Mucosa of rectum (tissue), 2 donors: ENCODE data around the gene MEST.

Experiments
- H3K27ac ChIP-seq, 2 donors: one replicate each; pipeline ENCODE4 v1.7.0; 2013; ENCODE audit warnings: inconsistent platforms in 2 of 2, low read depth in 2 of 2, low read length in 2 of 2
- H3K27me3 ChIP-seq, 2 donors: one replicate each; pipeline ENCODE4 v1.7.0; 2013; ENCODE audit warnings: low read length in 2 of 2; ENCODE audit not compliant: control insufficient read depth in 2 of 2, insufficient read depth in 2 of 2
- H3K36me3 ChIP-seq, 2 donors: one replicate each; pipeline ENCODE4 v1.7.0; 2013; ENCODE audit warnings: low read length in 2 of 2; ENCODE audit not compliant: control insufficient read depth in 2 of 2, insufficient read depth in 2 of 2
- H3K4me1 ChIP-seq, 2 donors: one replicate each; pipeline ENCODE4 v1.7.0; 2013; ENCODE audit warnings: low read length in 2 of 2, mild to moderate bottlenecking in 1 of 2; ENCODE audit not compliant: control insufficient read depth in 2 of 2, insufficient read depth in 2 of 2
- H3K4me3 ChIP-seq, 2 donors: one replicate each; pipeline ENCODE4 v1.7.0; 2013; ENCODE audit warnings: low read length in 2 of 2
- H3K9ac ChIP-seq, 2 donors: one replicate each; pipeline ENCODE4 v1.7.0; 2013; ENCODE audit warnings: low read length in 2 of 2, low read depth in 1 of 2, mild to moderate bottlenecking in 1 of 2
- H3K9me3 ChIP-seq, 2 donors: one replicate each; pipeline ENCODE4 v1.7.0; 2013; ENCODE audit warnings: low read length in 2 of 2; ENCODE audit not compliant: control insufficient read depth in 2 of 2
- donor health status: healthy.
- donor health status: Normal muscosa, but diverticular disease.

MEST gene

GRCh38 chr7:130543487-130544010, 51.7 kb downstream of the MEST start:
- H3K9ac ChIP-seq = no peak overlapping the region
- H3K27ac ChIP-seq = no peak overlapping the region
- H3K36me3 ChIP-seq = peaks cover 5 to 8% of the 10 kb centered on the region in 2 donors
- H3K9me3 ChIP-seq = no peaks in the 10 kb centered on the region
- no peaks in the 10 kb centered on the region for H3K4me1 ChIP-seq
- H3K27me3 ChIP-seq = no peaks in the 10 kb centered on the region
- H3K4me3 ChIP-seq = no peak overlapping the region

GRCh38 chr7:130544356-130544755, 52.5 kb downstream of the MEST start:
- H3K4me1 ChIP-seq = no peaks in the 10 kb centered on the region
- no peaks in the 10 kb centered on the region for H3K9me3 ChIP-seq
- no peak overlapping the region for H3K9ac ChIP-seq
- H3K36me3 ChIP-seq = peaks cover 4 to 5% of the 10 kb centered on the region in 2 donors
- no peak overlapping the region for H3K4me3 ChIP-seq
- no peaks in the 10 kb centered on the region for H3K27me3 ChIP-seq
- no peak overlapping the region for H3K27ac ChIP-seq

GRCh38 chr7:130553398-130554029, 61.6 kb downstream of the MEST start:
- no peak overlapping the region for H3K9ac ChIP-seq
- no peak overlapping the region for H3K4me3 ChIP-seq
- H3K9me3 ChIP-seq = no peaks in the 10 kb centered on the region
- H3K36me3 ChIP-seq = peaks cover 5 to 7% of the 10 kb centered on the region in 2 donors
- no peaks in the 10 kb centered on the region for H3K27me3 ChIP-seq
- H3K27ac ChIP-seq = no peak overlapping the region
- no peaks in the 10 kb centered on the region for H3K4me1 ChIP-seq

GRCh38 chr7:130554481-130554880, 62.6 kb downstream of the MEST start:
- Histone ChIP-seq H3K4me3 (no peak overlapping the region), H3K9ac (no peak overlapping the region), H3K27me3 (no peaks in the 10 kb centered on the region), H3K27ac (no peak overlapping the region), H3K4me1 (no peaks in the 10 kb centered on the region), H3K36me3 (peaks cover 5 to 11% of the 10 kb centered on the region in 2 donors), H3K9me3 (no peaks in the 10 kb centered on the region)
